Activated CD8-positive, alpha-beta memory T cell treated with anti-CD3 and anti-CD28 coated beads for 24 hours (primary cell): ENCODE data around the gene TECR.
"Not testable (repeated sequence)": the region's sequence is repeated elsewhere in the genome, so short reads cannot be mapped to it uniquely, and the experiment has no call there.

Source experiments
- DNase-seq: peaks from one replicate; pipeline ENCODE4 v3.0.0-alpha.2; 2020

TECR gene

DNA sequence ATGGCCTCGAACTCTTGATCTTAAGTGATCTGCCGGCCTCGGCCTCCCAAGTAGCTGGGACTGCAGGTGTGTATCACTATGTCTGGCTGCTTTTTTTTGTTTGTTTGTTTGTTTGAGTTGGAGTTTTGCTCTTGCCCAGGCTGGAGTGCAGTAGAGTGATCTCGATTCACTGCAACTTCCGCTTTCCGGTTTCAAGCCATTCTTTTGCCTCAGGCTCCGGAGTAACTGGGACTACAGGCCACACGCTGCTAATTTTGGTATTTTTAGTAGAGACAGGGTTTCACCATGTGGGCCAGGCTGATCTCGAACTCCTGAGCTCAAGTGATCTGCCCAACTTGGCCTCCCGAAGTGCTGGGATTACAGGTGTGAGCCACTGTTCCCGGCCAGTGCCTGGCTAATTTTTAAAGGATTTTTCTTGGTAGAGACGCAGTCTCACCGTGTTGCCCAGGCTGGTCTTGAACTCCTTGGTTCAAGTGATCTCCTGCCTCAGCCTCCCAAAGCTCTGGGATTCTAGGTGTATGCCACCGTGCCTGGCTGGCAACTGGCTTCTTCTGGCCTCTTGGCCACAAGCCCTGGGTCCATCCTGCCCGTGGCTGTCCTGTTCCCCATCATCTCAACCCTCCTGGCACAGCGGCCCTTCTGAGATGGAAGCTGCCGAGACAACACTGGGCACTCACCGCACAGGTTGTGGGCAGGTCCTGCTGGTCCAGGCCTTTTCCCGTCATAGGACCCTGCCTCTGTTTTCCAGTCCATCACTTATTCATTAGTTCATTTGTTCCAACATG is 11.5 kb downstream of the TECR start:
- no peak for DNase-seq

DNA sequence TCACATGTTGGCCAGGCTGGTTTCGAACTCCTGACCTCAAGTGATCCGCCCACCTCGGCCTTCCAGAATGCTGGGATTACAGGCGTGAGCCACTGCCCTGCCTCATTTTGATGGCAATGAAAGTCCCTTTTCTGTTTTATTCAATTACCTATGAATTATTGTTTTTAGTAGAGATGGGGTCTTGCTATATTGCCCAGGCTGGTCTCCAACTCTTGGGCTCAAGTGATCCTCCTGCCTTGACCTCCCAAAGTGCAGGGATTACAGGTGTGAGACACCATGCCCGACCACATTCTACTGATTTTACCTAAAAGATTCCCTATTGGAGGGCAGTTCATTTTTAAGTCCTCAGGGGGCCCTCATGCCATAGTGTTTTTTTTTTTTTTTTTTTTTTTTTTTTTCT is 12.6 kb downstream of the TECR start:
- not testable (repeated sequence) for DNase-seq

DNA sequence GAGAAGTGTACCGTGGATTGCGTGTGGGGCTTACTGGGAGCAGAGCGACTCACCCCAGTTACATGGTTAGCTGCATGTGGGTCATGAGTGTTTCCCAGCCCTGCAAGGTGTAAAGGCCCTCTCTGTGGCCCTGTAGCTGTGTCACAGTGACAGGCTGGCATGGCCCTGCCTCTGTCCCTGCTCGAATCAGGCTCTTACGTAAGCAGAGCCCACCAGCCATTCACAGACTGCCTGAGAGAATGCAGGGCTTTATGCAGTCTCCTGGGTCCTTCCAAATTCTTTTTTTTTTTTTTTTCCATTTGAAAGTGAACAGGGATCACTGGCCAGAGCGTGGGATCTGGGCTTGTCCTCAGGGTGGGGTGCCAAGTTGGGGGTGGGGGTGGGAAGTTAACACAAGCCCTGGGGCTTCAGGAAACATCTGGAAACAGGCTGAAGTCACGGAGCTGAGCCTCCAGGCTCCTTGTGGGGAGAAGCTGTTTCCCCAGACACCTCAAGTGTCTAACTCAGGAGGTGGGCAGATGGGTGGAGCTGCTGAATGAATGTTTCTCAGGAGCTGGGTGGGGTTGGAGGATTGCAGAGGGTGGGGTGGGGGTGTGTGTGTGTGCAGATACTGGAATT is 13.4 kb downstream of the TECR start:
- no peak for DNase-seq

DNA sequence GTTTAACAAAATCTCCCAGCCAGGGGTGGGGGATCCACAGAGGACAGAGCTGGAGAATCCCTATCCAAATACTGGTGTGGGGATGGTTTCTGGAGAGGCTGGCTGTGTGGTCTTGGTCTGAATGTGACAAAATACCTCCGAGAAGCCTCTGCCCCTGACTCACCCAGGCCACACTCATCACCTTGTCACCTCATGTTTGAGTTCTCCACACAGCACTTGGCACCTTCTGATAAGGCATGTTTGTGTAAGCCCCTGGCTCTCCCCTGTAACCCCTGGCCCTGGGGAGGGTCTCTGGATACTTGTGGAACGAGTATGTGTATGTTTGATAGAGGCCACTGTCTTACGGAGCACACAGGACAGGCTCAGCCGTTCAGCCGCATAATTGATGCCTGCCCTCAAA is 14.7 kb downstream of the TECR start:
- no peak for DNase-seq

DNA sequence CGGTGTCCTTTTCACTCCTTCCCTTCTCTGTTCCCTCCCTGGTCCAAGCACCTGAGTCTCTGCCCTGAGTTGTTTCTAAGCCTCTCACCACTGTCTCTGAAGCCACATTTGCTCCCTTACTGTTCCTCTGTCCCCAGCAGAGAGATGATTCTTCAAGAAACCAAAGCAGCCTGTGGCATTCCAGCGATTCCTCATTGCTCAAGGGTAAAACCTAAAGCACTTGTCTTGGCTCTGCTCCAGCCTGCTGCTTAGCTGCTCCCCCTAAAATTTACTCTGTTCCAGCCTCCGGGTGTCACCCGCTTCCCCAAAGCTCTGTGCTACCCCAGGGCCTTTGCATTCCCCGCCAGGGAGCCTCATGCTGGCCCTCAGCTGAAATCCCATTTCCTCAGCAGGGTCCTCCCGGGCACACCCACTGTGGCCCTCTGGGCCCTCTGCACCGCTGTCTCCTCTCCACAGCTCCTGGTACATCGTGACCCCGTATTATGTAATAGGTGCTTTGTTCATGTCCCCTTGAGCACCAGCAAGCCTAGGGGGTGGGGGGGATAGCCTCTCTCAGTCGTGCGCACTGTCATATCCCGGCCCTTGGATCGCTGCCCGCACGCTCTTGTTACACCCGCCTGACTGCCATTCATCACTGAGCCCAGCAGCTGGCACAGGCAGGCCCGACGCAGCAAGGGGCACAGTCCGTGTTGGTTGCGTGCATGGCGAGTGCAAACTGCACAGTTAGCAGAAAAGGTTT is 15.8 kb downstream of the TECR start:
- DNase-seq = no peak

DNA sequence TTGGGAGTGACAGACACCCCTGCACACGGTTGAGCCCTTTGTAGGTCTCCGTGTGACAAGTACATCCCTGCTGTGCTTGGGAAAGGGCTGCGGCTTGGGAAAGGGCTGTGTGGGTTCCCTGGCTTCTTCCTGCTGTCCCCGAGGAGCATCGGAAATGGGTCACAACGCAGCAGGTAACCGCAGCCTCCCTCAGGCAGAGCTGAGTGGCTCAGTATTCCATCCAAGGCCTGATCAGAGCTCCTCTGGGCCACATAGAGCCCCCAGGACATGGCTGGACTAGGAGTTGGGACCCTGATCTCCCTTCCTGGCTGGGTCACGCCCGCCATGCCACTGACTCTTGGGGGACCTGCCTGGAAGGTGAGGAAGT is 16.3 kb downstream of the TECR start:
- no peak for DNase-seq

DNA sequence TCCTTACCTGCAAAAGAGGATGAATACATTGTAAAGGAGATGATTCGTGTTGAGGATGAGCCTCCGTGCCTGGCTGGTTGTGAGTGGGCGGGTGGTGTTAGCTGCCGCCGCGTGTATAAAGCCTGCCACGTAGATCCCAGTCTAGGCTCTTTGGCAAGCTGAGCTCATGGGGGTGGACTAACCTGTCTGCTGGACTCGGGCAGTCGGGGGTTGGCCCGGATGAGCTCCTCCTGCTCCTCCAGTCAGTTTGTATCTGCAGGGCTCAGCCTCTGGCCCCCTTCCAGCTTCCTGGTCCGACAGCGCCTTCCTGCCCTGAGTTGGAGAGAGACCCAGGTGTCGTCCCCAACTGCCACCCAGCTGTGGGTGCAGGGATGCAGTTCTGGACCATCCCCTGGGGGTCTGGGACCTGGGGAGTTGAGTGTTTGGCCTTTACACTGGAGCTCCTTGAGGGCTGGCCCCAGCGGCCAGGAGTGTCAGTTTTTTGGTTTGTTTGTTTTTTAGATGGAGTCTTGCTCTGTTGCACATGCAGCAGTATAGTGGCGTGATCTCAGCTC is 20.9 kb downstream of the TECR start:
- no peak for DNase-seq

DNA sequence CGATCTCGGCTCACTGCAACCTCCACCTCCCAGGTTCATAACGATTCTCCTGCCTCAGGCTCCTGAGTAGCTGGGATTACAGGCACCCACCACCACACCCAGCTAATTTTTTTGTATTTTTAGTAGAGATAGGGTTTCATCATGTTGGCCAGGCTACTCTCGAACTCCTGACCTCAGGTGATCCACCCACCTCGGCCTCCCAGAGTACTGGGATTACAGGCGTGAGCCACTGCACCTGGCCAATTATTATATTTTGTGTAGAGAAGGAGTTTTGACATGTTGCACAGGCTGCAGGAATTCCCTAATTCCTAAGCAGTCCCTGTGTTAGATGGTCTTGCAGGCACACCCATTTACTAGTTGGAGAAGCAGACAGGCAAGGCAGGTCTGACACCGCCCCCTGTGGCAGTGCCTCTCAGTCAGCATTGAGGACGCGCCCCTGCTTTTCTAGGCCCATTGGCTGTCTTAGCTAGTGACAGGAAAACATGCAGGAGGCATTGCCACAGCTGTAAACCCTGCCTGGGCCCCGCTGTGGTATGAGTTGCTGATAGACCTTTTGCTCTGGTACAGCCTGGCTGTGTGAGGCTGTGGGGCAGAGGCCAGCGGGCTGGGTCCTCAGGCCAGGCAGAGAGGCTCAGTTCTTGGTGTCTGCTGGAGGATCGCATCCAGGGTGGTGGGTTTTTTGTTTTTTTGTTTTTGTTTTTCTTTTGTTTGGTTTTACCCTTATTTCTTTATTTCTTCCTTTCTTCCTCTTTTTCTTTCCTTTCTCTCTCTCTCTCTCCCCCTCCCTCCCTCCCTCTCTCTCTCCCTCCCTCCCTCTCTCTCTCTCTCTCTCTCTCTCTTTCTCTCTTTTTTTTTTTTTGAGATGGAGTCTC is 22.0 kb downstream of the TECR start:
- DNase-seq = peak; percentile 83

DNA sequence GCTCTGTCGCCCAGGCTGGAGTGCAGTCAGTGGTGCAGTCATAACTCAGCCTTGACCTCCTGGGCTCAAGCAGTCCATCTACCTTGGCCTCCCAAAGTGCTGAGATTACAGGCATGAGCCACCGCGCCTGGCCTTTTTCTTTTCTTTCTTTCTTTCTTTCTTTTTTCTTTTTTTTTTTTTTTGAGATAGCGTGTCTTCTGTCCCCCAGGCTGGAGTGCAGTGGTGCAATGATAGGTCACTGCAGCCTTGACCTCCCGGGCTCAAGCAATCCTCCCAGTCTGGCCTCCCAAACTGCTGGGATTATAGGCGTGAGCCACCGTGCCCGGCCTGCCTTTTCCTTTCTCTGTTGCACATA is 22.6 kb downstream of the TECR start:
- not testable (repeated sequence) for DNase-seq

DNA sequence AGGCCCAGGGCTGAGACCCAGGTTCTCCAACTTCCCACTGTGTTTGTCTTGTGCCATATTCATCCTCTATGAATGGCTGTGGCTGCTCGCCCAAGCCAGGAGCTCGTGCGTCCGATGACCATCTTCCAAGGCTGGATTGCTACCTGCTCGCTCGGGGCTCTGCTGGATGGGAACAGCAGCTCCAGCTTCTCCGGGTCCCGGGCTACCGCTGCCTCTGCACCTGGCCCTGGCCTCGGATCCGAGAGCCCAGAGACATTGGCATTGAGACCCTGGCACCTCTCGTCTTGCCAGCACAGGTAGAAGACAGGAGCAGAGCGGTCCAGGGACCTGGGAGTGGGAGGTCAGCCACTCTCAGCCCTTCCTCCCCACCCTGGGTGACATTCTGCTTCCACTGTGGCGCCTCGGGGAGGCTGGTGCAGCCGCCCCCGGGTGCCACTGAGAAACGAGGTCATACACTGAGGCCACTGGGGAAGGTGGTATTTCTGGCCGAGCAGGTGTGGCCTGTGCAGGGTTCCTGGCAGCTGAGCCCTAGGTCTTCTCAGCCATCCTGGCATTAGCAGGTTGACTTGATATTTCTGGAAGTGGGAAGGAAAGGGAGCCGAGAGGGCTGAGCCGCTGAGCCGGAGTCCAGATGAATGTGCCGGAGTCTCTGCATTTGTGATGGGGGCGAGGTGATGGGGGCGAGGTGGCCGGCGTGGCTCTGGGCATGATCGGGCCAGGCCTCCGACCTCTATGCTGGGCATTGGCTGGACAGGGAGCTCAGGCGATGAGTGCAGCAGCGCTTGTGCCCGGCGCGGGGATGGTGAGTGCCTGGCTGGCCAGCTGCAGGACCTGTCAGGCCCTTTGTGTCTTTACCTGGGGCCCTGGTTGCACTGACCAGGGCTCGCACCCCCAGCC is 23.9 kb downstream of the TECR start:
- no peak for DNase-seq

DNA sequence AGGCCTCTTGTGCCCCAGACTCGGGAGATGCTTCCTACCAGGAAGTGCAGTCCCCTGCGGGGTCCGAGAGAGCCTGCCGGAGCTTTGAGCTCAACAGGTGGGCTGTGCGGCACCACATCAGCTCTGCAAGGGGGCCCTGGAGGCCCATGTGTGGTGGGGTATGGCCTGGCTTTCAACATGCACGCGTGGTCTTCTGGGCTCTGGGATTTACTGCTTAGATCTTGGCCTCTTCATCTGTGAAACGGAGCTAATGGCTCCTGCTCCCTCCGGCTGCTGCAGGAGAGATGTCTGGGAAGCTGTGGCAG is 24.5 kb downstream of the TECR start:
- no peak for DNase-seq

DNA sequence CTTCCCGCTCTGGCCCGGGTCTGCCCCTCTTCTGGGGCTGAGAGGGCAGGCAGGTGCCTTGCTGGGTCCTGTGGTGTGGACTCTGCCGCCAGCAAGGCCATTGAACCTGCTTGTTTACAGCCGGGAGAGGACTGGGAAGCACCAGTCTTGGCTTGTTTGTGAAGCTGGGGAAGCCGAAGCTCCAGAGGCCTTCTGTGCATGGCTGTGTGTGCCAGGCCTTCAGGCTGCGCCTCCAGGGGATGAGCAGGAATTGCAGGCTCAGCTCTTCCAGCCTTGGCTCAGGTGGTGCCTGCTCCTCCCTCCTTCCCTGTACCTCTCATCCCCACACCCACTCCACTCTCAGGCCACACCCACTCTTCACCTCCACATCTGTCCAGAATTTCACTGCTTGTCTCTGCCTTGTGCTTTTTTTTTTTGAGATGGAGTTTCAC is 25.0 kb downstream of the TECR start:
- DNase-seq = no peak

DNA sequence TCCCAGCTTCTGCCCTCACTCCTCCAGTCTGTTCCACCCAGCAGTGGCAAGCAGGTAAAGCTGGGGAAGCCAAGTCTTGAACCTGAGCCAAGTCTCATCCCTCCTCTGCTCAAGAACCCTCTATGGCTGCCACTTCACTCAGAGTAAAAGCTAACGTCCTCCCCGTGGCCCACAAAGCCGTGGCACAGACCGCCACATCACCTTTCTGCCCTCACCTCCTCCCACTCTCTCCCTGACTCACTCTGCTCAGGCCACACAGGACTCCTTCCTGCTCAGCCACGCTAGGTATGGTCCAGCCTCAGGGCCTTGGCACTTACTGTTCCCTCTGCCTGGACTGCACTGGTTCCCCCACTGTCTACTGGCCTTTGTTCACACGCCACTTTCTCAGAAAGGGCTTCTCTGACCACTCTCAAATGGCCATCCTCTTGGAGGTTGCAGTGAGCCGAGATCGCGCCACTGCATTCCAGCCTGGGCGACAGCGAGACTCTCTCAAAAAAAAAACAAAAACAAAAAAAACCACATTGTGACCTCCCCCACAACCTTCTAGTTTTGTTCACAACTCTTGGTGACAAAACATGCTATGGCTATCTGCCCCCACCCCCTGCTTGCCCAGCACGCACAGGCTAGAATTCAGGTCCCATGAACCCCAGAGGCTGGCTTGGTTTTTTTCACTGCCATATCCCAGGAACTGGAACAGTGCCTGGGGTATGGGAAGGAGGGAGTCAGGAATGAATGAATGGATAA is 26.7 kb downstream of the TECR start:
- no peak for DNase-seq

DNA sequence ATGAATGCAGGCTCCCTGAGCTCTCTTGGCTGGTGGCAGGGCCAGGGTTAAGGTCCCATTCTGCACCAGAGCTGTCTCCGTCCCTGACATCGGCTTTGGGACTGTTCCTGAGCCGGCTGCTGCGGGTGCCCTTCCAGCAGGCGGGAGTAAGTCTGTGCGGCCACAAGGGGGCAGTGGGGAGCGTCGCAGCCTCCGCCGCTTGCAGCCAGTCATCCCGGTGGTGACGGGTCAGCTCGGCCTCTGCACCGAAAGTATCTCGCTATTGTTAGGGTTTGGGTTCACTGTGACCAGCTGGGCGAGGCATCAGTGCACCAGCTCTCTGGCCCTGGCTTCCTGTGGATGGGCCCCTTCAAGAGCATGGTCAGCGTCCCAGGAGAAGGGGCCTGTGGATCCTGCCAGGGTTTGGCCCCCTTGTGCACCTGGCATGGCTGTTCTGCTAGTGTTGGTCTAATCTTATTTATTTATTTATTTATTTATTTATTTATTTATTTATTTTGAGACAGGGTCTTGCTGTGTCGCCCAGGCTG is 27.3 kb downstream of the TECR start:
- peak; percentile 89 for DNase-seq

DNA sequence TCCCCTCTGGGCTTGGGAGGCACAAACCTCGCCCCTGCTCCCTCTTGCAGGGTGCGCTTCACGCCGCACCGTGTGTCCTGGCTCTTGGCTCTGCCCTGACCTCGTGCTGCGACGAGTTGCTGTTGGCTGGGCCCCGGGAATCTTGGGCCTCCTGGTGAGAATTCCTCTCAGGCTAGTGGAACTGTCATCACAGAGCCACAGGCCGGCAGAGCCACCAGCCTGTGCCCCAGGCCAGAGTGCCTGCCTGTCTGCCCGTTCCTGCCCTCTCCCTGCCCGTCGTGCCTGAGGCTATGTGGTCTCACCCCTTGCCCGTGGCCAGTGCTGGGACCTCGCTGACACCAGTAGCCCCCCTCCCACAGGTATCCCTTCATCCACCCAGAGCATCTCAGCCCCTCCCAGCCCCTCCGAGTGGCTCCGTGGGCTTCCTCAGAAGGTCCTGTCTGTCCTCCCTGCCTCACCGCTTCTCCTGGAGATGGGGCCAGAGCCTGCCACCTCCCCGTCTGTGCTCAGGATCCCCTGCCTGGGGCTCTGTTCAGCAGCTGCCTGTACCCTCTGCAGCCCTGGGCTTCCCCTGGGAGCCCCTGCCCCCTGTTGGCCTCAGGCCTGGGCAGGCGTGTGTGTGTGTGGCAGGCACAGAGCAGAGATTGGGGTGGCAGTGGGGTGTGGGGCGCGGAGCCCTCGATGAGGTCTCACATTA is 29.1 kb downstream of the TECR start:
- no peak for DNase-seq

DNA sequence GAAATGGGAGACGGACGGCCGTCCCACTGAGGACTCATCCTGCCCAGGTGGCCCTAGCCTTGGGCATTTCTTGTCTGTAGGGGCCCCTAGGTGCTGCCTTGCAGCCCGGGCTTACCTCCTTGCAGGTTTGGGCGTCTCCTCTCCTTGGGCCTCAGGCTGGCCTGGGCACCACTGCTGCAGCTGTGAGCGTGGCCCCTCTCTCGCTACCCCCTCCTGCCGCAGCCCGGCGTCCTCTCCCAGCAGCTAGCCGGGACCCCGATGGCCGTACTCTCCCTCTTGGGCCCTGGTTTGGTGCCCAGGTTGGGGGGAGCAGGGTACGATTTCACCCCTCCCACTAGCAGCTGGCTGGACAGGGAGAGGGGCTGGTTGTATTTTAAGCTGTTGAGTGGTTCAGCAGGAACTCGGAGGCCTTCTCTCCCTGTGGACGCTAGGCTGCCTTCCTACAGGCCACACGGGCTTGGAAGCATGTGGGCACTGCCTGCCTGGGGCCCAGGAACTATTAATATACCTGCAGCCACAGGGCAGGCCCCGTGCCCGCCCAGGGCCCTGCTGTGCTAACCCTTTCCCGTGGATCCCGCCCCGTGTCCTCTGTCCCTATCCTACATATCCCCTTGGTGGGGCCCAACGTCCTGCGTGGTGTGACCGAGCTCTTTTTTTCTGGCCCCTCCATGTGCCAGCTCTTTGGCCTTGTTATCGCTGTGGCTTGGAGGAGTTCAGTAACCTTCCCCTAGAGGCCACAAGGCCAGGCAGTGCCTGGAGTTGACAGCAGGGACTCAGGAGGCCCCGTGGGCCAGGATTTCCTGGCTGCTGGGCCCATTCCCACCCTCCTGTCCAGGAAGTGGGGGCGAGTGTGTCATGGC is 30.8 kb downstream of the TECR start:
- no peak for DNase-seq

DNA sequence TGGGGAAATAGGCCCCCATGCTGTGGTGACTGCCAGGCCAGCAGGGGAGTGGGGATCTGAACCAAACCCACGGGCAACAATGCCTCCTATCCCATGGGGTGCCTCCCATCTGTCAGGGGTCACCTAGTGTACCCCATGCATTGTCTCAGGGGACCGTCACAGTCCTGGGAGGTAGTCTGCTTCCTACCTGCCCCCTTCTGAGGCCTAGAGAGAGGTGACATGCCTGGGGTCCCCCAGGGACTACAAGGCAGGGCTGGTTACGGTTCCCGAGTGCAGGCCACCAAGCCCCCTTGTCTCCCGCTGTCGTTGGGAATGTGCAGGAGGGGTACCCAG is 31.3 kb downstream of the TECR start:
- DNase-seq = no peak

DNA sequence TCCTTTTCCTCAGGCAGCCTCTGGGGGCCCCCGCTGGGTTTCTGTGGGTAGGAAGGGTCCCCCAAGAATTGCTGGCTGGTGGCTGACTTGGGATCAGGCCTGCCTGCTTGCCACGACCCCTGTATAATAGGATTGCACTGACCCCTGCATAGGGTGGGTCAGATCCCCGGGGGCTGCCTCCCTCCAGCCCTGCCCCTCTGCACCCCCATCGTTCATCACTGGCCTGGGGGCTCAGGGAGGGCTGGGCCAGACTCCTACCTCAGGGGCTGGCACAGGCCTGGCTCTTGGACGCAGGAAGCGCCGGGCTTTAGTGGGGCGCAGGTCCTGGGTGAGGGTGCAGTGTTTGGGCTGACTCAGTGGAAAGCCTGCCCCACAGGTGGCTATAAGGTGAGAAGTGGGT is 31.9 kb downstream of the TECR start:
- no peak for DNase-seq

DNA sequence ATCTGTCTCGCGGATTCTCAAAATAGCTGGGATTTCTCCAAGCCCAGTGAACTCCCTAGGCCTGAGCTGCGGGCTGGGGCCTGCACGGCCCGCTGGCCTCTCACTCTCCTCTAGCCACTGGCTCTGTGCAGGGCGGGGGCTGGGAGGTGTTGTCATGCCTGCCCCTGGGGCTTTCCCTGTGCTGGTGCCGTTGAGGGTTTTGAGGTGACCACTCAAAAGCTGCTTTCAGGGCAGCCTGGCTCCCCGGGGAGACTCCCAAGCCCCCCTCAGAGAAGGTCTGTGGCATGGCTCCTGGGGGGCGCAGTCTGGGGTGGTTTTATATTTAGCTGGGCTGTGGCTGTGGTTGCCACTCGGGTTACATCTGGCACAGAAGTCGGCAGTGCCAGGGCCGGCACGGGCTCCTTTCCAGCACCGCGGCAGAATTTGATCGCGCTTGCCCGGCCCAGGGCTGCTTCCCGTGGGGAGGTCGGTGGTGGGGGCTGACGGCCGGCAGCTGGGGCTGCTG is 32.5 kb downstream of the TECR start:
- no peak for DNase-seq
